Measurements from ENCODE around the gene CKS1B. TPM values are rescaled to one million over a fixed set of nuclear protein-coding genes. Genes with fewer than 3 reads are reported as not detected.

The CKS1B gene
- polyA plus RNA-seq, 1 experiment = 111 TPM

GRCh38 chr1:155012776-155013602 is 38.5 kb downstream of the CKS1B start:
- CTCF ChIA-PET = interaction anchor here (10.2 kb wide), 1 partner anchor 17 kb away, joined by 95 read pairs; the partner anchor contains the start of gene LENEP
- POLR2A ChIA-PET = no interaction called here
- Histone ChIP-seq H3K36me3 (ENCODE audit: control insufficient read depth, insufficient read depth, low read length) (peaks cover 8% of the 10 kb centered on the region), H3K27me3 (ENCODE audit: control insufficient read depth, insufficient read depth, low read length) (no peaks in the 10 kb centered on the region), H3K4me3 (ENCODE audit: low read depth, low read length) (no peak overlapping the region)
- TF ChIP-seq CTCF (IDR thresholded peaks at IDR 0.05; ENCODE audit: insufficient read depth, low read depth, low read length) = no peak
- DNase-seq (ENCODE audit: low read depth) = no peak

DNA sequence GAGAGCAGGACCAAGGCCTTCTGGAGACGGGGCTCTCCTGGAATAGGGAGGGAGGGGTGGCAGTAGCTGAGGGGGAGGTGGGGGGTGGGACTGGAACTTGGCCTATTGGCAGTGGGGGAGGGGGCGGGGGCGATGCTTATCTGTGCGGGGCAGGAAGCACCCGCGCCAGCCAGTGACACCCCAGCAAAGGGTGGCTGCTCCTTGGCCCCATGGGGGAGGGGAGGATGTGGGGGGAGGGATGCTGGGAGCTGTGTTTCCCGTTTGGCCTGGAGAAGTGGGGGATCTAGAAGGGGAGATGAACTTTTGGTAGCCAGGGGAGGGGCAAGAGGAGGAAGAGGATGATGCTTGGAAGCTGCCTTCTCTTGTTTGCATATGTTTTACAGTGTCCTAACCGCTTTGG is 39.2 kb downstream of the CKS1B start:
- H3K27me3 ChIP-seq (ENCODE audit: control insufficient read depth, insufficient read depth, low read length) = no peaks in the 10 kb centered on the region
- TF ChIP-seq CTCF (IDR thresholded peaks at IDR 0.05; ENCODE audit: insufficient read depth, low read depth, low read length) = no peak
- H3K4me3 ChIP-seq (ENCODE audit: low read depth, low read length) = no peak overlapping the region
- CTCF ChIA-PET = interaction anchor here (10.2 kb wide), 1 partner anchor 18 kb away, joined by 95 read pairs; the partner anchor contains the start of gene LENEP
- POLR2A ChIA-PET = no interaction called here
- peaks cover 9% of the 10 kb centered on the region for H3K36me3 ChIP-seq (ENCODE audit: control insufficient read depth, insufficient read depth, low read length)
- DNase-seq (ENCODE audit: low read depth) = no peak

- no peak overlapping the region for H3K4me3 ChIP-seq (ENCODE audit: low read depth, low read length)
- ChIA-PET CTCF (interaction anchor here (1.4 to 10.2 kb wide), 4 partner anchors 9 to 70 kb away, joined by 3 to 95 read pairs (median 39); partner anchors contain the start of genes LENEP and ZBTB7B), POLR2A (no interaction called here)
- H3K27me3 ChIP-seq (ENCODE audit: control insufficient read depth, insufficient read depth, low read length) = no peaks in the 10 kb centered on the region
- DNase-seq (ENCODE audit: low read depth) = no peak
- TF ChIP-seq CTCF (IDR thresholded peaks at IDR 0.05; ENCODE audit: insufficient read depth, low read depth, low read length) = no peak
- H3K36me3 ChIP-seq (ENCODE audit: control insufficient read depth, insufficient read depth, low read length) = peaks cover 9% of the 10 kb centered on the region
These were observed 40.4 kb downstream of the CKS1B start for GRCh38 chr1:155014709-155015508.

GRCh38 chr1:155015527-155016230 is 41.2 kb downstream of the CKS1B start:
- H3K36me3 ChIP-seq (ENCODE audit: control insufficient read depth, insufficient read depth, low read length) = peaks cover 9% of the 10 kb centered on the region
- H3K4me3 ChIP-seq (ENCODE audit: low read depth, low read length) = no peak overlapping the region
- DNase-seq (ENCODE audit: low read depth) = no peak
- POLR2A ChIA-PET = no interaction called here
- TF ChIP-seq CTCF (IDR thresholded peaks at IDR 0.05; ENCODE audit: insufficient read depth, low read depth, low read length) = no peak
- H3K27me3 ChIP-seq (ENCODE audit: control insufficient read depth, insufficient read depth, low read length) = no peaks in the 10 kb centered on the region
- CTCF ChIA-PET = interaction anchor here (1.2 to 10.2 kb wide), 10 partner anchors 8 to 79 kb away, joined by 3 to 95 read pairs (median 6); partner anchors contain the start of genes ADAM15, LENEP, PMVK and SHC1
